Osteocyte (in vitro differentiated cells): ENCODE results near the gene THRB. TPM values are rescaled to one million over a fixed set of nuclear protein-coding genes. Genes with fewer than 3 reads are reported as not detected.
"Not testable (repeated sequence)": the region's sequence is repeated elsewhere in the genome, so short reads cannot be mapped to it uniquely, and the experiment has no call there.

ENCODE experiments used
- DNase-seq: peaks from one replicate; pipeline ENCODE4 v3.0.0; 2021; ENCODE audit warnings: mixed read lengths; ENCODE audit not compliant: unreplicated experiment; ENCODE audit errors: extremely low spot score
- H3K27ac Mint-ChIP-seq: one replicate; pipeline ENCODE4 v1.8.0; 2021; ENCODE audit warnings: mild to moderate bottlenecking, mixed read lengths; ENCODE audit not compliant: unreplicated experiment
- H3K27me3 Mint-ChIP-seq: one replicate; pipeline ENCODE4 v1.8.0; 2021; ENCODE audit warnings: mixed read lengths; ENCODE audit not compliant: unreplicated experiment
- H3K36me3 Mint-ChIP-seq: one replicate; pipeline ENCODE4 v1.8.0; 2021; ENCODE audit warnings: mixed read lengths; ENCODE audit not compliant: unreplicated experiment
- H3K4me1 Mint-ChIP-seq: one replicate; pipeline ENCODE4 v1.8.0; 2021; ENCODE audit warnings: mixed read lengths; ENCODE audit not compliant: unreplicated experiment
- H3K4me3 Mint-ChIP-seq: one replicate; pipeline ENCODE4 v1.8.0; 2021; ENCODE audit warnings: mild to moderate bottlenecking, moderate library complexity, mixed read lengths; ENCODE audit not compliant: unreplicated experiment
- H3K9me3 Mint-ChIP-seq: one replicate; pipeline ENCODE4 v1.8.0; 2021; ENCODE audit warnings: mixed read lengths; ENCODE audit not compliant: unreplicated experiment
- total RNA-seq: library from RNA; stranded (reverse); gene quantifications from 2 replicates; pipeline ENCODE4 v1.2.1, GENCODE V29; 2021
- TF ChIP-seq, protein P1 (sequence below): fragments of 200-600 bp; sonication (generic); IDR thresholded peaks from 2 replicates; pipeline ENCODE4 v1.5.0; 2021; ENCODE audit warnings: antibody characterized with exemption, mild to moderate bottlenecking, moderate library complexity

Gene THRB
- total RNA-seq, 1 donor from 2014 or later, result 4.6 TPM

- Mint-ChIP-seq H3K4me3 (no peak overlapping the region), H3K27ac (no peak overlapping the region), H3K27me3 (no peaks in the 10 kb centered on the region), H3K4me1 (peaks cover 4% of the 10 kb centered on the region), H3K36me3 (no peaks in the 10 kb centered on the region), H3K9me3 (peaks cover 13% of the 10 kb centered on the region)
- TF ChIP-seq, protein P1, sequence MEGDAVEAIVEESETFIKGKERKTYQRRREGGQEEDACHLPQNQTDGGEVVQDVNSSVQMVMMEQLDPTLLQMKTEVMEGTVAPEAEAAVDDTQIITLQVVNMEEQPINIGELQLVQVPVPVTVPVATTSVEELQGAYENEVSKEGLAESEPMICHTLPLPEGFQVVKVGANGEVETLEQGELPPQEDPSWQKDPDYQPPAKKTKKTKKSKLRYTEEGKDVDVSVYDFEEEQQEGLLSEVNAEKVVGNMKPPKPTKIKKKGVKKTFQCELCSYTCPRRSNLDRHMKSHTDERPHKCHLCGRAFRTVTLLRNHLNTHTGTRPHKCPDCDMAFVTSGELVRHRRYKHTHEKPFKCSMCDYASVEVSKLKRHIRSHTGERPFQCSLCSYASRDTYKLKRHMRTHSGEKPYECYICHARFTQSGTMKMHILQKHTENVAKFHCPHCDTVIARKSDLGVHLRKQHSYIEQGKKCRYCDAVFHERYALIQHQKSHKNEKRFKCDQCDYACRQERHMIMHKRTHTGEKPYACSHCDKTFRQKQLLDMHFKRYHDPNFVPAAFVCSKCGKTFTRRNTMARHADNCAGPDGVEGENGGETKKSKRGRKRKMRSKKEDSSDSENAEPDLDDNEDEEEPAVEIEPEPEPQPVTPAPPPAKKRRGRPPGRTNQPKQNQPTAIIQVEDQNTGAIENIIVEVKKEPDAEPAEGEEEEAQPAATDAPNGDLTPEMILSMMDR, result no peak
- DNase-seq, result no peak
Observed at GRCh38 chr3:24401090-24401810, 93.4 kb downstream of the THRB start.

DNA sequence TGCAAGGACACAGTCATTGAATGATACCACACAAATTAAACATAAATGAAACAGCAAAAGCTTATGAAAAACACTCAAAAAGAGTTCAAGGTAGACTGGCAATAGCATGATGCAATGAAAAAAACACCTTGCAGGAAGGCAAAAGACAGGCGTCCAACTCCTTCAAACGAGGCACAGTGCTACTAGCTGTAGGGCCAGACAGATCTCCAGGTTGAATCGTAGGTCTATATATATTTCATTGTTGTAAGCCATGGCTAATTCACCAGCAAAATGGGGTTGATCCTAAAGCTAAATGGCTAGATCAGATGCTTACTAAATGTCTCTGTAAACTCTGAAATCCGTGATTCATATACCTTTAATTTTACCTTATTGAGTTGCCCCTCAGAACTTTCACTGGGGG is 94.2 kb downstream of the THRB start:
- TF ChIP-seq, protein P1, result no peak
- no peaks in the 10 kb centered on the region for H3K27me3 Mint-ChIP-seq
- no peak overlapping the region for H3K27ac Mint-ChIP-seq
- no peak overlapping the region for H3K4me3 Mint-ChIP-seq
- H3K9me3 Mint-ChIP-seq, result peaks cover 13% of the 10 kb centered on the region
- peaks cover 4% of the 10 kb centered on the region for H3K4me1 Mint-ChIP-seq
- no peaks in the 10 kb centered on the region for H3K36me3 Mint-ChIP-seq
- DNase-seq, result no peak

- H3K9me3 Mint-ChIP-seq, result peaks cover 13% of the 10 kb centered on the region
- no peak overlapping the region for H3K4me3 Mint-ChIP-seq
- H3K27me3 Mint-ChIP-seq, result no peaks in the 10 kb centered on the region
- H3K4me1 Mint-ChIP-seq, result peaks cover 4% of the 10 kb centered on the region
- TF ChIP-seq, protein P1, result no peak
- no peaks in the 10 kb centered on the region for H3K36me3 Mint-ChIP-seq
- H3K27ac Mint-ChIP-seq, result no peak overlapping the region
- DNase-seq, result no peak
Observed at GRCh38 chr3:24400015-24400414, 94.6 kb downstream of the THRB start.

DNA sequence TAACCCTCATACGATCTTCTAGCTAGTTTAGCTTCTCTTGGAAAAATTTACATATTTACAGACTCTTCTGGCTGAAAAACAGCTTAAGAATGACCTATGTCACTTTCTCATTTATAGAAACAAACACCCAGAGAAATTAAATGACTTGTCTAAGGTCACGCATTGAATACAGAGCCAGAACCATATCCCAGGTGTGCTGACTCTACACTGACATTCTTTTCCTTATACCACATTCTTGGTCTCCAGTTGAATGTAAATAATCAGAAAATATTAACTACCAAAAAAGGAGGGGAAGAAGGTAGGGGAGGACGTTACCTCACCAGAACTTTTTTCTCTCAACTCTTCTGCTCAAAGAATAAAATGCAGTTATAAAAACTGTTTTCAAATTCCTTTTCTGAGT is 95.0 kb downstream of the THRB start:
- TF ChIP-seq, protein P1, result no peak
- Mint-ChIP-seq H3K4me3 (no peak overlapping the region), H3K4me1 (peaks cover 4% of the 10 kb centered on the region), H3K36me3 (no peaks in the 10 kb centered on the region), H3K9me3 (peaks cover 13% of the 10 kb centered on the region), H3K27me3 (no peaks in the 10 kb centered on the region), H3K27ac (no peak overlapping the region)
- DNase-seq, result no peak

- H3K9me3 Mint-ChIP-seq, H3K27me3 Mint-ChIP-seq, H3K4me1 Mint-ChIP-seq, H3K27ac Mint-ChIP-seq, H3K4me3 Mint-ChIP-seq, H3K36me3 Mint-ChIP-seq, DNase-seq: not testable (repeated sequence)
Observed at GRCh38 chr3:24398712-24399111, 95.9 kb downstream of the THRB start.
